Astrocyte (in vitro differentiated cells and primary cell): ENCODE data around the gene ESRRG. TPM values are rescaled to one million over a fixed set of nuclear protein-coding genes. Genes with fewer than 3 reads are reported as not detected.
A peak's percentile ranks its signal among the peaks of the same experiment; 100 is the strongest.

ENCODE experiments used
- DNase-seq: peaks from one replicate; pipeline ENCODE4 v3.0.0-alpha.2; 2010; ENCODE audit warnings: low read depth
- FAIRE-seq: peaks from 2 replicates; lab custom pipeline; 2011; peaks lifted over from hg19 to GRCh38; lab: Jason Lieb, UNC
- H2AFZ ChIP-seq: 2 replicates; pipeline ENCODE4 v1.6.0; 2012; ENCODE audit warnings: low read depth, low read length, inconsistent platforms
- H3K27ac ChIP-seq: 2 replicates; pipeline ENCODE4 v1.5.1; 2011; ENCODE audit warnings: low read depth, low read length, inconsistent platforms
- H3K27me3 ChIP-seq: 2 replicates; pipeline ENCODE4 v1.6.0; 2011; ENCODE audit warnings: low read length, inconsistent platforms; ENCODE audit not compliant: insufficient read depth
- H3K36me3 ChIP-seq: 2 replicates; pipeline ENCODE4 v1.5.1; 2011; ENCODE audit warnings: low read length, inconsistent platforms; ENCODE audit not compliant: insufficient read depth
- H3K4me1 ChIP-seq: 2 replicates; pipeline ENCODE4 v1.5.1; 2011; ENCODE audit warnings: low read length, inconsistent platforms; ENCODE audit not compliant: insufficient read depth
- H3K4me2 ChIP-seq: 2 replicates; pipeline ENCODE4 v1.6.0; 2012; ENCODE audit warnings: low read length, inconsistent platforms
- H3K4me3 ChIP-seq: 2 replicates; pipeline ENCODE4 v1.5.1; 2011; ENCODE audit warnings: low read depth, mild to moderate bottlenecking, low read length, inconsistent platforms; ENCODE audit not compliant: insufficient read depth
- H3K79me2 ChIP-seq: 2 replicates; pipeline ENCODE4 v1.6.0; 2012; ENCODE audit warnings: mild to moderate bottlenecking, low read length, inconsistent platforms; ENCODE audit not compliant: insufficient read depth
- H3K9ac ChIP-seq: 2 replicates; pipeline ENCODE4 v1.6.0; 2012; ENCODE audit warnings: mild to moderate bottlenecking, low read length, inconsistent platforms
- H3K9me3 ChIP-seq: 2 replicates; pipeline ENCODE4 v1.5.1; 2012; ENCODE audit warnings: low read depth, mild to moderate bottlenecking, low read length, inconsistent platforms; ENCODE audit not compliant: insufficient read depth
- H4K20me1 ChIP-seq: 2 replicates; pipeline ENCODE4 v1.6.0; 2012; ENCODE audit warnings: low read length, inconsistent platforms; ENCODE audit not compliant: insufficient read depth
- H3K27ac Mint-ChIP-seq: one replicate; pipeline ENCODE4 v1.8.0; 2021; ENCODE audit warnings: mild to moderate bottlenecking, mixed read lengths; ENCODE audit not compliant: unreplicated experiment
- H3K27me3 Mint-ChIP-seq: one replicate; pipeline ENCODE4 v1.8.0; 2021; ENCODE audit warnings: low read depth, mixed read lengths; ENCODE audit not compliant: unreplicated experiment
- H3K36me3 Mint-ChIP-seq: one replicate; pipeline ENCODE4 v1.8.0; 2021; ENCODE audit warnings: low read depth, mixed read lengths; ENCODE audit not compliant: unreplicated experiment
- H3K4me1 Mint-ChIP-seq: one replicate; pipeline ENCODE4 v1.8.0; 2021; ENCODE audit warnings: low read depth, mixed read lengths; ENCODE audit not compliant: unreplicated experiment
- H3K4me3 Mint-ChIP-seq: one replicate; pipeline ENCODE4 v1.8.0; 2021; ENCODE audit warnings: mild to moderate bottlenecking, moderate library complexity, mixed read lengths; ENCODE audit not compliant: unreplicated experiment
- H3K9me3 Mint-ChIP-seq: one replicate; pipeline ENCODE4 v1.8.0; 2021; ENCODE audit warnings: mild to moderate bottlenecking, mixed read lengths; ENCODE audit not compliant: unreplicated experiment
- CTCF ChIP-seq: IDR thresholded peaks from 2 replicates; pipeline ENCODE4 v1.5.1; 2011; ENCODE audit warnings: low read depth, mild to moderate bottlenecking, inconsistent platforms, low read length, moderate library complexity; ENCODE audit not compliant: insufficient read depth
- EZH2 ChIP-seq: IDR thresholded peaks from 2 replicates; pipeline ENCODE4 v1.6.1; 2012; ENCODE audit warnings: mild to moderate bottlenecking, low read length, inconsistent platforms; ENCODE audit not compliant: insufficient read depth
- total RNA-seq: library from RNA; stranded (reverse); gene quantifications from 2 replicates; pipeline ENCODE4 v1.2.1, GENCODE V29; 2021

ESRRG gene
- total RNA-seq, 1 donor from 2014 or later, result 0.79 TPM

GRCh38 chr1:216461466-216461865, 261.8 kb downstream of the ESRRG start:
- Mint-ChIP-seq H3K27me3 (no peaks in the 10 kb centered on the region), H3K4me3 (no peak overlapping the region), H3K27ac (no peak overlapping the region), H3K4me1 (peaks cover 39% of the 10 kb centered on the region), H3K36me3 (no peaks in the 10 kb centered on the region), H3K9me3 (no peaks in the 10 kb centered on the region)
- no peaks in the 10 kb centered on the region for H3K9me3 ChIP-seq
- no peak overlapping the region for H3K4me3 ChIP-seq
- no peak overlapping the region for H3K27ac ChIP-seq
- no peaks in the 10 kb centered on the region for H3K36me3 ChIP-seq
- no peaks in the 10 kb centered on the region for H3K27me3 ChIP-seq
- no peak for FAIRE-seq
- H3K4me2 ChIP-seq, result peak overlapping the region; percentile 7
- H2AFZ ChIP-seq, result no peak overlapping the region
- H3K79me2 ChIP-seq, result no peaks in the 10 kb centered on the region
- H3K9ac ChIP-seq, result no peak overlapping the region
- no peaks in the 10 kb centered on the region for H4K20me1 ChIP-seq
- DNase-seq, result no peak
- no peak for TF ChIP-seq EZH2
- TF ChIP-seq CTCF, result no peak
- peaks cover 24% of the 10 kb centered on the region for H3K4me1 ChIP-seq

GRCh38 chr1:216459651-216460207, 263.5 kb downstream of the ESRRG start:
- no peak for FAIRE-seq
- H3K27ac ChIP-seq, result no peak overlapping the region

More at GRCh38 chr1:216459651-216460207, 263.5 kb downstream of the ESRRG start:
- Histone ChIP-seq H3K4me1 (peaks cover 24% of the 10 kb centered on the region), H2AFZ (no peak overlapping the region), H3K27me3 (no peaks in the 10 kb centered on the region), H3K4me2 (no peak overlapping the region), H4K20me1 (no peaks in the 10 kb centered on the region), H3K9ac (no peak overlapping the region), H3K4me3 (no peak overlapping the region), H3K79me2 (no peaks in the 10 kb centered on the region), H3K36me3 (no peaks in the 10 kb centered on the region), H3K9me3 (no peaks in the 10 kb centered on the region)
- no peak overlapping the region for H3K4me3 Mint-ChIP-seq
- no peaks in the 10 kb centered on the region for H3K27me3 Mint-ChIP-seq
- H3K4me1 Mint-ChIP-seq, result peaks cover 43% of the 10 kb centered on the region
- TF ChIP-seq CTCF (no peak), EZH2 (no peak)
- no peaks in the 10 kb centered on the region for H3K9me3 Mint-ChIP-seq
- no peak for DNase-seq
- no peaks in the 10 kb centered on the region for H3K36me3 Mint-ChIP-seq
- H3K27ac Mint-ChIP-seq, result no peak overlapping the region
